GM19438 (cell line): Measurements from ENCODE around the gene RBMS3.
"Not testable (repeated sequence)": the region's sequence is repeated elsewhere in the genome, so short reads cannot be mapped to it uniquely, and the experiment has no call there.

Experiments
- ATAC-seq: cut with Tn5 transposase; IDR thresholded peaks from one replicate; pipeline ENCODE4 v1.9.1; 2021; ENCODE audit warnings: low read depth; ENCODE audit not compliant: unreplicated experiment

RBMS3 gene

DNA sequence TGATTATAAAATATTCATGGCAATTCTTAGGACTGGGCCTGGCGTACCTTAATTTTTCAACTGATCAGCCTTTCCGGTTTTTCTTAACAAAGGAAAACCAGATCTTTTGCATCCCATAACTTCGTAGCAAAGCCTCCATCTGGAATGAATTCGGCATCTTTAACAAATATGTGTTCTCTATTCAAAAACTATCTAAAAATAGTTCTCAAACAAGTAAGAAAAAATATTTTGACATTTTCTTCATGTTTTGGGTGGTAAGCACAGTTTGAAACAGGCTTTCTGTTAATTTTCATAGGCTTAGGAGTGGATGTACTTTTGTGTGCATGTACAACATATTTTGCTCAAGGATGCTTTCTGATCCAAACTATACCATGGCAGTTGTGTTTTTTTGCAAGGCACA is 55.1 kb downstream of the RBMS3 start:
- ATAC-seq: no peak

- no peak for ATAC-seq
These were observed 56.7 kb downstream of the RBMS3 start for GRCh38 chr3:29337565-29337964.

DNA sequence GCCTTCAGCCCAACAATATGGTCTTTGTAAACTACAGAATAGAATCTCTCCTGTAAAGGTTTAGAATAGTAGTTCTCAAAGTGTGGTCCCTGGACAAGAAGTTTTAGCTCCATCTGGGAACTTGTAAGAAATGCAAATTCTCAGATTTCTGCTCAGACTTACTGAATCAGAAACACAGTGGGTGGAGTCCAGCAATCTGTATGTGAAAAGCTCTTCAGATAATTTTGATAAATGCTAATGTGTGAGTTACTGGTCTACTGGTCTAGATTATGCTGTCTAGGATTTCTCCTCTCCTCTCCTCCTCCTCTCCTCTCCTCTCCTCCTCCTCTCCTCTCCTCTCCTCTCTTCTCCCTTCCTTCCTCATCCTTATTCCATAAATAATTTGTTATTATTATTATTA is 57.5 kb downstream of the RBMS3 start:
- no peak for ATAC-seq

GRCh38 chr3:29339016-29339833 is 58.4 kb downstream of the RBMS3 start:
- ATAC-seq: no peak

GRCh38 chr3:29344154-29344553 is 63.3 kb downstream of the RBMS3 start:
- ATAC-seq: no peak

DNA sequence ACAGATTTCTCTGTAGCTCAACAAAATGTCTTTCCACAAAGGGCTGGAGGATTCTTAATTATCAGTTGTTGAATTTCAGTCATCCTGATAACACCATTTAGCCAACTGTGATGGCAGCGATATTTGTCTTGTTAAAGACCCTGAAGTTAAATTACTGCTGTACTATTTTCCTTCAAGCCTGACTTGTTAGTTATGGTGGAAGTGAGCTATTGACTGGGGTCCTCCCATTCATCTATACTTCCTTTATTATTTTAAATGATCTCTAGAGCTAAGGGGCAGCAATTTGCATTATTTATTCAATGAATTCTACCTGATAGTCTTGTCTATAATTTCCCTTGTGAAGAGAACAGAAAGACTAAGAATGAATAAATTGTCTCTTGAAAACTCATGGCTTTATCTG is 64.1 kb downstream of the RBMS3 start:
- no peak for ATAC-seq

DNA sequence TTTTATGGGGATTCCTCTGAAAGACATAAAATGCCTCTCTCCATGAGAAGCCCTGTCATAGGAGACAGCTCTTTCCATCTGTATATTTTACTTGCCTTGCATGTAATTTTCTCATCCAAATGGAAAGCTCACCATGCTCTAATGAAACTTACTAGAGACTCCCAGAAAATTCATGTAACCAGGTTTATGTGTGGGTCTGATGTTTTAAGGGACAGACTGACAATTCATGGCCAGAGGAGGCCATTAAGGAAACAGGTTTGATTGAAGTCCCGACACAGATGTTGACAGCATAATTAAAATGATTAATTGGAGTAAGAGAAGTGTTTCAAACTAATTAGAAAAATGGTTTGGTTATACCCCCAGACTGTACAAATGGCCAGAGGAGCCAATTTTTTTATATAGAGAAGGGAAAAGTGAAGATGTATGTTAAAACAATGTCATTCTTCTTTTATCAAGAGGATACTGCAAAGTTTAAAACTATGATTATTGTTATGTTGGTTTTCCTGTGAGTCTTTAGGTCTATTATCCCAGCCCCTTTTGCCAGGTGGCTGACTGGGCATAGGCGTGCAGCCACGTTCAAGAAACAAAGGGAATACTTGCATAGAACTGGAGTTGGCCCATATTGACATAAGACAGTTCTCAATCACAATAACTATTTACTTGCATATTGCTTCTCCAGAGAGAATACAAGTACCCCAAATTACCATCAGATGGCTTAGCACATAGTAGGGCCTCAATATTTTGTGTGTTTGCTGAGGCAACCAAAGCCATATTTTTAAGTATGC is 64.8 kb downstream of the RBMS3 start:
- ATAC-seq: no peak

DNA sequence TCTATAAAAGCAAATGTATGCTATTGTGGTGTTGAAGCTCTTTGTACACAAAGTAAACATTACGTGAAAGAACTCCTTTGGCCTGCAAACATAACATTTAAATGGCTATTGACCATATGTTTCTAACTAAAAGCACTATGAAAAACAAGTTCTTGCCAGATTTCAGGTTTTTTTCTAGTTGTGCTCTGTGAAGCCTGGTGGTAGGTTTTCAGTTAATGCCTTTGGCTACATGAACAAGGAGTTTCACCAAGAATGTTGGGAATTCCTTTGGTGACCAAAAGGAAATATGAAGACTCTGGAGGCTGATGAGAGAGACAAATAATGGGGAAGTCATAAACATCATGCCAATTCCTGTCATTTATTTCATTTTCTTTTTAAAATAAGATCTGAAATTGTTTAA is 66.0 kb downstream of the RBMS3 start:
- ATAC-seq: no peak

DNA sequence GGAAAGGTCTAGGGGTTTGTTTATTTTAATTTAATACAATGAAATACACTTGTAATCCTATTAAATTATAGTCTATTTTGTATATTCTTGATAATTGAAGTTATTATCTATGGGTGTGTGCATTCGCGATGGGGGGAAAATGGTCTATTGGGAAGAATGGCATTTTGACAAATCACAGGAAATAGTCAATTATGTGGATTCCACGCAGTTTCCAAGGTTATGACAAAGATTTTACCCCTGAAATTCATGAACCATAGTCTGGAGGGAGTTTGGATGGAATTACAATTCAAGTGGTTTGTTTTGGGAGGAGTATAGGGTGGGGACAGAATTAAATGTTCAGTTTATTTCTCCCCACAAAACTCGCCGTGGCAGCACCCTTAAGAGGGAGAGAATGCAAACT is 66.5 kb downstream of the RBMS3 start:
- ATAC-seq: no peak

DNA sequence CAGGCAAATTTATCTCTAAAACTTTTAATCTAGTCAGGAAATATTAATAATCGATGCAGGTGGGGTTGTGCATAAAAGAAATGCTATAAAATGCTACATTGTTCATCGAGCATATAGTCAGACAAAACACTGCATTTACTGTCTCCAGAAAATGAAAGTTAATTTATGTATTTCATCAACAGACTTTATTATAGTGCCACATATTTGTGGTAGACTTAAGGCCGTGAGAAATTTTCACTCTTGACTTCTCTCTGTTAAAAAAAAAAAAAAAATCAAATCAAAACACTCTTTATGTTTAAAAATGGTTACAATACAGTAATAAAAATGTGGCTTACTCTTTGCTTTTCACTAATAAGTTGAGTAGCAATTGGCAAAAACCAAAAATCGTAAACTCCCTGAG is 67.4 kb downstream of the RBMS3 start:
- ATAC-seq: no peak

DNA sequence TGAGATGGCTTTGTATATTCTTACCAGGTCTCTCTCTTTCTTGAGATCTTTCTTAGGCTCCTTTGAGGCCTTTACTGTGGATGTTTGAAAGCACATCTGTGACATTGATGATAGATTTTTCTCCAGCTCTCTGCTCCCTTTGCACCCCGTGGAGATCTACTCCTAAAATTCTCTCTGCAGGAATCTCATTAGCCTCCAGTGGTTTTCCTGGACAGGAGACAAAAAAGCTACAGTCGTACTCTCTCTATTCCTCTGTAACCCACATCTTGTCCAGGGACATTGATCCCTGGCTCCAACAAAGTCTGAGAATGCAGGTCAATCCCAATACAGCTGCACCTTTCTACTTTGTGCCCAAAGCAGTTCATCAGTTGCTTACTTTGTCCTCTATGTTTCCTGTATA is 68.2 kb downstream of the RBMS3 start:
- ATAC-seq: no peak

DNA sequence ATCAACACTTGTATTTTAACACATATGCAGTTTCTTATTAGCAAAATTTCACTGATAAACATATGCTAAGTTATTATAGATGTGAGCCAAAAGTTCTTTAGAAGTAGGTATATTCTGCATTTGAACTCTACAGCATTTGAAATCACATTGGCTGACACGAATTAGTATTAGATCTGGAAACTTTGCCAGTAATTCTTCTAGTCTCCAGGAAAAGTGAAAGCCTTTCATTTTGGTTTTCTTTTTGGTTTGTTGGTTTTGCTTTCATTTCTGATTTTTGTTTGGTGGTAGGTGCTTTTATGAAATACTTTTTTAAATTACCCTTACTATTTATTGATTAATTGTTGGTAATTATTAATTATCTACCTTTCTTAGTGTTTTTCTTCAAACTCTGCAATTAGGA is 72.9 kb downstream of the RBMS3 start:
- ATAC-seq: no peak

DNA sequence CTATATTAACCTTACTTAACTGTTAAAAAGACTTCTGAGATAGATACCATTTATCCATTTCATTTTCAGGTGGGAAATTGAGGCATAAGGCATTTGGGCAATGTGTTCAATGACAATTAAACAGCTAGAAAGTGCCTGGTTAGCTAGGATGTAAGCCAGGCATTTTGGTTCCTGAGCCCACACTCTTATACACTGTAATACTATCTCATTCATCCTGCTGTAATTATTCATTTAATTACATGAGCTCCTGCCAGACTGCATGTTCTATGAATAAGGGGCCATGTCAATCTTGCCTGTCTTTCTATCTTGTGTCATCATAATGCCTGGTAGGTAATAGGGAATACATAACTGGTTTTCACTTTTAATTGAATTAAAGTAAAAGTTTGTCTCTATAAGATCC is 74.0 kb downstream of the RBMS3 start:
- no peak for ATAC-seq

DNA sequence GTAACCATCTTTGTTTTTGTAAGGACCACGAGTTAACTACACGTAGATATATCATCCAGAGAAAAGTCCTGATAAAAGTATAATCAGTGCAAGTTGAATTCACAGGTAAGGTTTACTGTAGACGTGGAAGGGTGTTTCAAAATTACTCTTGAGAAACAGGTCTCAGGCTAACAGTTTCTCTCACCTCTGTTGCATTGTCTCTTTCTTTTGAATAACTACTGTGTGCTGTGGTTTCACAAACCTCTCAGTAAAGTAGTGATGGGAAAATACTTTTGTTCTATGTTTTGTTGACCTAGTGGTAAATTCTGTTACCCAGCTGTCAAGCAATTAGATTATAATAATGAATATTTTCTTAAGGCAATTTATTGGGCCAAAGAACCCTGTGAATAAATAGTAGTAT is 75.2 kb downstream of the RBMS3 start:
- ATAC-seq: no peak

- not testable (repeated sequence) for ATAC-seq
These were observed 79.4 kb downstream of the RBMS3 start for GRCh38 chr3:29360289-29360688.

DNA sequence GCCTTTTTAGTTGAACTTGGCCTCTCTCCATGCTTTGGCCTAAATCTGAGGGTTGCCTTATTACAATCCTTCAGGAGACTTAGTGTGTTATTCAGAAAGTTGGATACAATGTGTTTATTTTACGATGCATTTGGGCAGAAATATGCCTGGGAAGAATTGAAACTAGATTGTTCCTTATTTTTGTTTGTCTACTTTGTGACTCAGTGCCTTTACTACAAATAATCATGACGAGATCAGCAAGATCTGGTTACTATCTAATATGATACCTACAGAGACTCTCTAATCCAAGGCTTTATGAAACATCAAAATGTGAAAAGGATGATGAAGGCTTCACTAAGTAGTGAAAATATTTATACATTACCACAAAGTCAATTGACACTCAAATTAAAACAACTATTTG is 82.2 kb downstream of the RBMS3 start:
- no peak for ATAC-seq

DNA sequence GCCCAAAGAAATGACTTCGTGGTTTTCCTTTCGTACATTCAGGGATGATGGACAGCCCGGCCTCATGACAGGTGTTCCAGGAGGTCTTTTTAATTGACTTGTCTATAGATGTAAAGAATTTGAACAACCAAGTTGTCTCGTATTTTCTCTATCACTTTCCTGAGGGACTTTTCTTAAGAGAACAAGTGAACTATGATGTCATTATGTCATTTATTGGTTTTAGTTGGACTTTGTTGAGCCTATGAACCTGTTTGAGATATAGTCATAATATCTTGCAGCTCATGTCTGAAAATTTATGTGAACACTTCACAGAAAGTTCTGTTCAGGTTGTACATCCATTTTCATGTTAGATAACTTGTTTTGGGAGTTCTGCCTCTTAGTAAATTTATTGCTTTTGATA is 89.2 kb downstream of the RBMS3 start:
- ATAC-seq: no peak

DNA sequence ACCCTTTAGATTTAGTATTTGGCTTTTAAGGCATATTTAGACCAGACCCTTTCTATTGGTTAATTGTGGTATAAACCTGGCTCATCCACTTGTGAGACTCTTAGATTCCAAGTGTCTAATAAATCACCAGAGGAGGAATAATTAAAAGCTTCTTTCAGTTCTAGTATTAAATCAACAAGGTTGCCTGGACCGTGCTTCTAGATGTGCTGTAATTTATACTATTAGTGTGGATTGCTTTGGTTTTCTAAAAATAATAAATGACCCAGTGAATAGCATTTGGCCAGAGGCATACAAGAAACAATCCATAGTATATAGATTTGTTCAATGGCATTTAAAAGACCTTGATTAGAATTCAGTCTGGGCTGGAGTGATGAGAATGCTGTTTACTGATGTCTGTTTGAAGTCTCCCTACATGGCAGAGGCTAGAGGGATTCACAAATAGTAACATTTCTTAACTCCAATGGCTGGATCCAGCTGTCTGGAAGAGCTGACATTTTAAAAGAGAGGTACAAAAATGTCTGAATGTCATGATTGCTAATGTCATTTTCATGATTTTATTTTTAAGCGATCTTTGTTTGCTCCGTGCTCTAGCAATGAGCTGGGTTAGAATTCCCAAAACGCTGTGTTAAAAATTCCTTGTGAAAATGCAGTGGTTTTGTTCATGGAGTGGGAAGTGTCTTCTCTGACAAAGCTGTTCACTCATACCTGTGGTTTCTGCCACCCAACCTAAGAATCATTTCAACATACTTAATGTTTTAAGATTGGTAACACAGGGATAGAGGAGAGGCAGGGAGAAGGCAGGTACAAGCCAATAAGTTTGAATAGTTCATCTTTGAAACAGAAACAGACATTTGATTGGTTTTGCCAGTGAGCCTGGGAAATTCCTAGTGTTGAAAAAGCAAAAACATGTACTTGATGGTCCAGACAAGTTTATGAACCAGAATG is 89.9 kb downstream of the RBMS3 start:
- ATAC-seq: no peak

- ATAC-seq: no peak
These were observed 92.3 kb downstream of the RBMS3 start for GRCh38 chr3:29373131-29373680.

GRCh38 chr3:29374226-29374625 is 93.4 kb downstream of the RBMS3 start:
- no peak for ATAC-seq

GRCh38 chr3:29379097-29379496 is 98.2 kb downstream of the RBMS3 start:
- ATAC-seq: no peak
